Measurements from ENCODE around the gene RD3L. TPM values are rescaled to one million over a fixed set of nuclear protein-coding genes. Genes with fewer than 3 reads are reported as not detected.

The RD3L gene
- total RNA-seq, 1 donor from 2014 or later, result not detected

- intact Hi-C loops (cut with micrococcal nuclease), result no loop called here
Measured at GRCh38 chr14:103928011-103928890, 14.1 kb downstream of the RD3L start, which contains the start of gene TDRD9. Gene TDRD9 (plus strand): TSS chr14:103928456. CDS start chr14:103928510, 54 bp downstream.

DNA sequence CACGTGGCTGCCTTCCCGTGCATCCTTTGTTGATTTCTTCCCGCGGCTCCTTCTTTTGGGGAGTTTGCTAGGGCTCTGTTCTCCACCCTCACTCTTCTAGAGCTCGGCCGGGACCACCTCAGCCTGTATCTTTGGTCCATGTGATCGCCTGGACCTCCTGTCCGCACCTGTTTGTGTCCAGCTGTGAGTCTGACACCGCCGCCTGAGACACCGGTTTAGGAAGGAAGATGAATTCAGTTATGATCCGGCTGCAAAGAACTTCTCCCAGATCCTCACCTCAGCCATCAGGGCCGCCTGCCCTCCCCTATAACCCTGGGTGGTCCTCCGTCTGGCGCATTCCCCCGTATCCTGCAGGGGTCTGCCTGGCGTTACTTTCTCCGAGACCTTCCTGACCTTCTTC is 14.8 kb downstream of the RD3L start:
- intact Hi-C loops (cut with micrococcal nuclease), result no loop called here

DNA sequence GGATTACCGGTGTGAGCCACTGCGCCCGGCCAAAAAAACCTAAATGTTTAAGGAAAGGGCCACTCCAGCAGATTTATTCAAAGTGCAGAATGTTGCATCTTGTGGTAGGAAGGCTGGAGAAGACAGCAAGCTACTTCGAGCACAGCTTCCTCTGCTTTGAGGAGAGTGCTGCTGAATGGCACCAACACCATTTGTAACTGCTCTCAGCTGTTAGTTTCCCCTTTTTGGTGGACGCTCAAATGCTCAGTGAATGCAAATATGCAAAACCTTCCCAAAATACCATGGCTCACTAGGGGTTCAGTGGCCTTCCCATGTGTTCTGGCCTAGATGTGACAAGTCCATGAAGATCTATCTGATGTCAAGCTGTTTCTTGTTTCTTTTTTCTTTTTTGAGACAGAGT is 17.0 kb downstream of the RD3L start:
- intact Hi-C loops (cut with micrococcal nuclease), result no loop called here

GRCh38 chr14:103923863-103924262 is 18.5 kb downstream of the RD3L start:
- intact Hi-C loops (cut with micrococcal nuclease), result loop anchor here (5.0 kb wide), 2 partner anchors 153 to 397 kb away; partner anchors contain the start of gene TRMT61A

GRCh38 chr14:103921855-103922200 is 20.5 kb downstream of the RD3L start:
- intact Hi-C loops (cut with micrococcal nuclease), result loop anchor here (1.0 to 5.0 kb wide), 10 partner anchors 12 to 830 kb away; partner anchors contain the start of genes BAG5, COA8, PPP1R13B and TRMT61A

DNA sequence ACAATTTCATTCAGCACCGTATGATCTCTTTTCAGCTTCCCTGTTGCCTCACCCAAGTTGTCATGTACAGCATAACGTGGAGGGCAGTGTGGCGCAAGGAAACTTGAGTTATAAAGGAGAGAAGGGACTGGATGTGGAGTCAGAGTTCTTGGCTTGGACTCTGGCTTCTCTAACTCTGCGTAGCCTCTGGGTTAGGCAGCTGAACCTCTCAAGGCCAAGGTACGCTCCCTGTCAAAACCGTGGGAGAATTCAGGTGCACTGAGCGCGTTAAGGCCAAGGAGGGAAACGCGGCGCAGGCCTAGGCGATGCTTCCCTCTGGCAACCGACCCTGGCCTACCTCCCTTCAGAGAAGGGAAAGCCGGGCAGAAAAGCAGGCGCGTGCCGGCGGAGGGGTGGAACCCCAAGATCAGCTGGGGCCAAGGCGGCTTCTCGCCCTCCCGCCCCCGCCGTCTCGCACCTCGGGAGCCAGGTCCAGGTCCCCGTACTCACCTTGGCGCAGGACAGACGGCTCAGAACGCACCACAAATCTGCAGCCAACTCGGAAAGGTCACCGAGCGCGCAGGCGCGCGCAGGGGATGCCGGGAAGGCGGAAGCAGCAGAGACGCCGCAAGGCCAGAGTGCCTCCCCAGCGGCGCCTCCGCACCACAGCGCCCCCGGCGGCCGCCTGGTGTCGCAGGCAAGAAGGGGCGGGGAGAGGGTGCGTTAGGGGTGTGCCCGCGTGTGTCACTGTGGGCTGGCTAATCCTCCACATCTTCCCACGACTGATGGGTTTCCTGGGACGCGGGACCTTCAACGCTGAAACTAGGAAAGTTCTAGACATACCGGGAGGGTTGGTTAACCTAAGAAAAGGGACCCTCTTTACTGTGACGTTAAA is 21.1 kb downstream of the RD3L start:
- intact Hi-C loops (cut with micrococcal nuclease), result loop anchor here (1.0 to 5.0 kb wide), 10 partner anchors 11 to 831 kb away; partner anchors contain the start of genes BAG5, COA8, PPP1R13B and TRMT61A

- intact Hi-C loops (cut with micrococcal nuclease), result no loop called here
Measured at GRCh38 chr14:103916636-103917262, 25.6 kb downstream of the RD3L start.

DNA sequence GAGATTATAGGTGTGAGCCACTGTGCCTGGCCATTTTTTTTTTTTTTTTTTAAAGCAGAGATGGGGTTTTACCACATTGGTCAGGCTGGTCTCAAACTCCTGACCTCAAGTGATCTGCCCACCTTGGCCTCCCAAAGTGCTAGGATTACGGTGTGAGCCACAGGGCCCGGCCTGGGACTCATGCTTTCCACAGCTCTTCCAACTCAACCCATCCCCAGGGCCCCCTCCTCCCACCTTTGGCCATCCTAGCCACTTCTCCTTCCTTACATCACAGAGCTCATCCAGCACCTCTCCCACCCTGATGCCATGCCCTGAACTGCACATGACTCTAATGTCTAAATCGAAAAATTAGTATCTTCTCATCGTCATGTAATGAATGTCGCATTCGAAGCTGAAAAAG is 26.7 kb downstream of the RD3L start:
- intact Hi-C loops (cut with micrococcal nuclease), result no loop called here

- intact Hi-C loops (cut with micrococcal nuclease), result loop anchor here (1.0 kb wide), 5 partner anchors 10 to 339 kb away; a partner anchor contains a TSS
Measured at GRCh38 chr14:103910984-103911383, 31.3 kb downstream of the RD3L start.

GRCh38 chr14:103910262-103910935 is 31.9 kb downstream of the RD3L start:
- intact Hi-C loops (cut with micrococcal nuclease), result loop anchor here (1.0 kb wide), 5 partner anchors 9 to 338 kb away; a partner anchor contains a TSS

DNA sequence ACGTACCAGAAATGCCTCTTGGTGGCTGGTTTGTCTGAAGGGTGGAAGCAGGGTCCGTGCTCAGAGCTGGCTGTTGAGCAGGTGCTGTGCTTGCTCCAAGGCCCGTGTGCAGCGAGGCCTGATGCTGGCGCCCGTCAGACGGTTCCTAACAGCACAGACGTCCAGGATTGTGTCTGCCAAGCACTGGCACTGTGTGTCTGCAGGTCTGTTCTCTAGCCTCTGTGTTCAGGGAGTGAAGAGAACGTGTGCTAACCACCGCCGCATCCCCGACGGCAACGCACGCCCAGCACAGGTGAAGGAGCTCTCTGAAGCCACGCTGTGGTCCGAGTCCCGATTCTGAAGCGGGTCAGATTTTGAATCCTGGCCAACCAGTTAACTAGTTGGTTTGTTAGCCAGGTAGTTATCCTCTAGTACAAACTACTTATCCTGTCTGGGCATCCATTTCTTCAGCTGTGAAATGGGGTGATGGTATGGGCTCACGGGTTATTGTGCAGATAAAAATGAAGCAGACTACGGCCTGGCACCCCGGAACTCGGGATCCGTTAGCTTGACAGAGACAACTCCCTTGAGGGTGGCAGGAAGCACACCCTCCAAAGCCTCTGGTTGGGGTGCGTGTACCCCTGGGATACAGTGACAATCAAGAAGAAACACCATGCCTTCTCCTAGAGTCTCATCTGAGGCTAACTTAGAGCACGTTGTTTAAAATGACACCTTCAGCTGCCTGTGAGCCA is 32.6 kb downstream of the RD3L start:
- intact Hi-C loops (cut with micrococcal nuclease), result loop anchor here (1.0 kb wide), 5 partner anchors 8 to 337 kb away; a partner anchor contains a TSS

- intact Hi-C loops (cut with micrococcal nuclease), result no loop called here
Measured at GRCh38 chr14:103908580-103908979, 33.7 kb downstream of the RD3L start.

- intact Hi-C loops (cut with micrococcal nuclease), result no loop called here
Measured at GRCh38 chr14:103905842-103906456, 36.4 kb downstream of the RD3L start.

DNA sequence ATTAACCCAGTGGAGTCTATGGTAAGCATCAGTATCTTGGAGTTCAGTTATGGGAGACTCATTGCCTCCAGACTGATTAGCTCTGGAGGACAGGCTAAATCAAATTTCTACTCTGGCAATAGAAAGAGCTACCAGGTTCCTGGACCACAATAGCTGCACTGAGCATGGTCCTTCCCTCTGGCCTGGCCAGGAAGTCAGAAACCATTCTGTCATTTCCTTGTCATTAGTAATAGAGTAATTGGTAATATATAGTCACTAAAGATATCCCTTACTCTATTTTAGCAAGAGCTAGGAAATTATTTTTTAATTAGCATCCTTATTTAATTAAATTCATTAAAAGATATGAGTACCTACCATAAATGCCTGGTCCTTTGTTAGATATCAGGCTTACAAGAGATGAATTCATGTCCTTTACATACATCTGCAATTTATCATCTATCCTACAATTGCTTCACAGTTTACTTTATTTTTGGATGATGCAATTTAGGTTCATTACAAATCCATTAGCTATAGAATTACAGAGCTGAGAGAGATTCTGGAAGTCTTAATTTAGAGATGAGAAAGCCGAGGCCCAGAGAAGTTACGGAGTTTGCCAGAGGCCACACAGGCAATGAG is 37.7 kb downstream of the RD3L start:
- intact Hi-C loops (cut with micrococcal nuclease), result no loop called here

DNA sequence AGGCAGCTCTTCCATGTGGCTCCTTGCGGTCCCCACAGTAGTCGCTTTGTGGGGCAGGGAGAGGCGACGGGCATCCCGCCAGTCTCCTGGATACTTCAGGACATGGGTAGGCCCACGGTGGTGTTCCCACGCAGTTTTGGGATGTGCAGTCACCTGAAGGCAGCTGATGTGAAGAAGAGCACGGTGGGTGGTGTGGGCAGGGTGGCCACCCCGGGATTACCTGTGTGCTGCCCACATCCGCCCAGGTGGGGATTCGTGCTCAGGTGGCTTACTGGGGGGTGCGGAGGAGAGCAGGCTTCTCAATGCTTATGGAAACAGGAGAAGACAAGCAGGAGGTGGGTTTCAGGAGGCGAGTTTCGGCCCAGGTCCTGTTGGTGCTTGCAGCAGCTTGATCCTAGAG is 42.5 kb downstream of the RD3L start:
- intact Hi-C loops (cut with micrococcal nuclease), result no loop called here

GRCh38 chr14:103899316-103899715 is 43.0 kb downstream of the RD3L start:
- intact Hi-C loops (cut with micrococcal nuclease), result no loop called here

DNA sequence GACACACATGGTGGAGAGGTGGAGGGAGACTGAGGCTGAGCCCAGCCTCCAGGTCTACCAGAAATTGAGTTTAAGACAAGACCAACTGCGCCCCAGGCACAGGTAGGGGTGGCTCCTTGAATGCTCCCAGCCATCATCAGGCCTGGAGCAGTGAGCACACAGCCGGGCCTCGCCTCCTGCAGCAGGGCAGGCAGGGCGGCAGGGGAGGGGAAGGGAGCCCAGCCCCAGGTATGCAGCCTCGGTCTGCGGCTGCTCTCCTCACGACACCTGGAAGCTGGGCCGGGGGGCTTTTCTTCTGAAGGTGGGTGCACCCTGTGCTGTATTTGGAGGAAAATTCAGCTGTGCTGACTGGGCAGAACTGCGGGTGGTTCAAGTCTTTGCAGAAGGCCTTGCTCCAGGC is 43.6 kb downstream of the RD3L start:
- intact Hi-C loops (cut with micrococcal nuclease), result no loop called here

DNA sequence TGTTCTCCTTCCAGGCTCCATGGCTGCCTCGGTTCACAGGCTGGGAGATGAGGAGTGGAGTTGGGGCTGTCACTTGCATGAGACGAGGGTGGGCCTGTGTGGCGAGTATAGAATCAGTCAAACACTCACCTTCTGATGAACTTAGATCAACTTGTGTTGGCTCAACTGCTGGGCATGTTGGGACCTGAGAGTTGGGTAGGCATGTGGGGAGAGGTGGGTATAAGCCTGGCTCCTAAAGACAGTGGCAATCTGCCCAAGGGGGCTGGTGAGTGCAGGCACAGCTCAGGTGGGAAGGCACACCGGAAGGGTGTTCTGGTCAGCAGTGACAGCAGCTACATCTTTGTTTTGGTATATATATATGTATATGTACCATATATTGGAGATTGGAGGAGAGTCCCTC is 44.1 kb downstream of the RD3L start:
- intact Hi-C loops (cut with micrococcal nuclease), result no loop called here

All from T-helper 1 cell treated with Interleukin-12 subunit alpha and Interleukin-12 subunit beta and Interleukin-4 antibody, amounts not matched to agents 30 ng/mL and 1 ng/mL, for 36 hours (primary cell).